ELR (cell line): ENCODE data around the gene TRERF1.

Experiments used
- DNase-seq: peaks from one replicate; pipeline ENCODE4 v3.0.0-alpha.2; 2015; ENCODE audit warnings: low read depth

Gene TRERF1

DNA sequence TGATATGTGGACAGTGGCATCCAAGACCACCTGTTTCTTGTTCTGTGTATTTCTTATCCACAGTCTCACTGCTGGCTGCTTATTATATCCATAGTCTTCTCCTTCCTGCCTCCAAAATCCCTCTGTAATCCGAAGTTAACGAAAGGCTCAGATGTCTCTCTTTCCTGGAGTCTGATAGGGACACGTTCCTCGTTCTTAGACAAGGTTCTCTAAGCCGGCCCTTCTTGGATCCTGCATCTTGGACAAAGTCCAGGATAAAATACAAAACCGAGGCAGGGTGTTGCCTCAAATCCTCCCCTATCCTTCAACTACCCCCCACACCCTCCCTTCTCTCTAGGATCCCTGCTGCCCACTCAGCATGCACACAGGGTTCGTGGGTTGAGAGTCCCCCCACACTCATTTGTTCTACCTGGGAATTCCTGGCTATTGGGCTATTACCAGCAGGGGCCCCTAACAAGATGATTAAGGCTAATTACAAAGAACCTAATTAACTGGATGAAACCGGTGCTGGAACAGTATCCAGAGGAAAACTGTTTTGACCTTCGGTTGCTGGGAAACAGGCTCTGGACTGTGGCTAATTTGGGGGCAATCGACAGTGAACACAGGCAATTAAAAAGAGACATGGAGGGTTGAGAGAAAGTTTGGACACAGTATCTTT is 201.3 kb downstream of the TRERF1 start:
- DNase-seq, result no peak

DNA sequence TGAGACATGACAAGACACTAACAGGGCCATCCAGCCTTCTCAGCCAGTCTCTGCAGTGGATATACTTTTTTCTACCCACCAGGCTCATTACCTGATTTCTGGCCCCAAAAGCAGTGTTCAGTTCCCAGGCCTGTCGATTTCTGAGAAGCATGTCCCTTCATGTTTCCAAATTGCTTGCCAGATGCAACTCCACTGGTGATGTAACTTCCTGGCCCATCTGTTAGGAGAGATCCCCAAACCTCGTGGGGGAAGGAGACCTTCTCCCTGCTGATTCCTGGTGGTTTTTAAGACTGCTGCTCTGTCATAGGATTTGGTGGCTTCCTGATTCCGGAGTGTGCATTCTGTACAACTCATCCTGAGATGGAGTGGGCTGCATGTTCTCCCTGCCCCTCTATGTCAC is 202.4 kb downstream of the TRERF1 start:
- DNase-seq, result no peak

DNA sequence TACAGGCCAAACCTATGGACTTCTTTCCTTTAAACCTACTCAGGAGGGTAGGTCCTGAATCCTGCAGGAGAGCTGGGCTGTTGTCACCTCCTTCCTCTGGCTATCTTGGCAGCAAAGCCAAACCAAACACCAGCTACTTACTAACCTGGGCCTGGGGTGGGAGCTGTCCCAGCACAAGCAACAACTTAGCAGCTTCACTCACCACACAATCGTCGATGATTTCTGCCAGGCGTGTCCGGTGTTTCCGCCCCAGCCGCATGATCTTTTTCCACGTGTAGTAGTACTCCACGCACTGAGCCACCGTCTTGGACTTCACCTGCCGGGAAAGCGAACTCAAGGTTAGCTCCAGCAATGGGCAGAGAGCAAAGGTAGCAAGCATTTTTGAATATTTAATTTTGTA is 208.7 kb downstream of the TRERF1 start:
- DNase-seq, result no peak

DNA sequence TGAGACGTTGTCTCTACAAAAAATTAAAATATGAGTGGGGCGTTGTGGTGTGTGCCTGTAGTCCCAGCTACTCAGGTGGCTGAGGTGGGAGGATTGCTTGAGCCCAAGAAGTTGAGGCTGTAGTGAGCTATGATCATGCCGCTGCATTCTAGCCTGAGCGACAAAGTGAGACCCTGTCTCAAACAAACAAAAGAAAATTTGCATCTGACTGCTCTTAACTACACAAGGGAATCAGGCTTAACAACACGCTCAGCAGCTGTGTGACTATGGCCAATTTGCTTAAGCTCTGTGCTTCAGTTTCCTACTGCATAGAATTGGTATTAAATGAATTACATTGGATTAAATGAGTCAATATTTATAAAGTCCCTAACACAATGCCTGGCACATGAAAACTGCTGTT is 209.8 kb downstream of the TRERF1 start:
- DNase-seq, result no peak

DNA sequence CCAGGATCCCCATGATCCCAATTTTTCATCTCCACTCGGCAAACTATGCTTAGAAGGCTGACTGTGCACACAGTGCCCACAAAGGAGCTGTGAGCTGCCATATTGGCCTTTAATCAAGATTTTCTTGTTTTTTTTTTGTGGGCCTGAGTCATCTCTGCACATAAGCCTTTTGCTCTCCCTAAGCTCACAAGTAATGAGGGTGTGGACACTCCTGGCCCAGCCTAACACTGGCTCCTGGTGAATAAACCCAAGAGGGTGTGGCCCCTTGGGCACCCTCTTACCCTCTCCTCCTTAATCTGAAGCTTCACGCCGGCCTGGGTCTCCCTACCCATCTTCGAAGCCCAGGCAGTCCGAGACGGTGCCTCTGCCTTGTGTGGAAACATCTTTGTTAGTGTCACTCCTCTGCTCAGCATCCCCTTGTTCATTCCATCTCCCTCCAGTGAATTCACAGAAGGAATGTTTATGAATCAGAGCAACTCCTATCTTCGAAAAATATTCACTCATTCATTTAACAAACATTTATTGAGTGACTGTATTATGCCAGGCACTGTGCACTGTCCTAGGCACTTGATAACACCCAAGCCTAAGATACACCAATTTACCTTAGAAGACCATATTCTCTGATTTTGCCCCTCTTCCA is 211.9 kb downstream of the TRERF1 start:
- peak; percentile 37 for DNase-seq

DNA sequence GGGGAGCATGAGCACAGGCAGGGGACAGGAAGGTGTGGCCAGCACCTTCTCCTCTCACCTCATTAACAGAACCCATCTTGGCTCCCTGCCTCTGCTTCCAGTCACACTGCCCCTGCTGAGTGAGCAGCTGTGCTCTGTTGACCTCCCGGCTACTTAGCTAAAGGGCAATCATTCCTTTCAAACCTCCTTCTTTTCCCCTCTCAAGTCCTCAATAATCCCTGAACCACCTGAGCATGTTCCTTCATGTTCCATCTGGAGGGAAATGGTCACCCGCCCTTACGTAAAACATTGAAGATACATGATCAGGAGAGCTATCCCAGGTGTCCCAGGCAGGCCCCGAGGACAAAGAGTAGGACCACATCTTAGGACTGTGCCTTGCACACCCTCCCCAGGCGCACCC is 212.4 kb downstream of the TRERF1 start:
- no peak for DNase-seq

DNA sequence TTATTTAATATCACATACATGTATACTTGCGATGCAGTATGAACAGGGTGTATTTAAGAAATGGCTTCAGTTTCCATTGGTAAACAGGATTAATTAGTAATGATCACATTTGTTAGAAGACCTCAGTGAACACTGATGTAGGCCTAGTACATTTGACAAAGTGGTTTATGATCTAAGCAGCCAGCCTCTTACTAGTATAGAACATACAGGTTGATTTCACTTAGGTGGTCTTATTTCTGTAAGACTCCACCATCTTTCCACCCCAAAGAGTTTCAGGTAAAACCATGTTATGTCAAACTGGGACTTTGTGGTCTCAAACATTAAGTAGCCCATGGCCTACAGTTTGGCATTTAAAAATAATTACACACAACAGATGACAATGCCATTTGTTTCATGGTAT is 213.9 kb downstream of the TRERF1 start:
- no peak for DNase-seq

DNA sequence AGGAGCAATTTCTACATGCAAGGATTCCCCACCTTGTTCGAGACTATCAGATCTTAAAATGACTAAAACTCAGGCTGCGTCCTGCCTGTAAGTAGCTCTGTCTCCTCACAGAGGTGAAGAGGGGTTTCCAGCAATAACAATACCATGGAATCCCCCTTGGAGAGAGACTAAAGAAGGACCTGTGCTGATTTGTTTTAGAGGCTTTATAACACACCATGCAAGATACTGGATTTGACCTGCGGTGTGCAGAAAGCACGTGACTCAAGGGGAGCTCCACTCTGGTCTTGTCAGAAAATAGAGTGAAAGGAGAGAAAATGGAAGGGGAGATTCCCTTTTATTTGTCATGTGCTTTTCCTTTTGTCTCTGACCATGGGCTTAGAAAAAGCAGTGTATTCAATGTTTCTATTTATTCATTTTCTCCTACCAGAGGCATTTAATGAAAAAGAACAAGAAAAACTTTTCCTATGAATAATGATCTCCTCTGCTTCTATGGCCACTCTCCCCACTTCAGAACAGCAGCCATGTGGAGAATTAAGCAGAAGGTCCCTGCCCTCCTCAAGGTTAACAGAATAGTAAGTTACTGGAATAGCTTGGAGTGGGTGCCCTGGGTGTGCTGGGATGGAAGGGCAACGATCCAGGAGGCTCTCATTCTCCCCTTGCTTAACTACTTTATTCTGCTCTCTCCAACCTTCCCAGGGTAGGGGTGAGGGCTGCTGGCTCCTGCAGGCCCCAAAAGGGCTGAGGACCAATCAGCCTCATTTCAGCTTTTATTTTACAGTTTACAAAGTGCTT is 214.8 kb downstream of the TRERF1 start:
- DNase-seq, result no peak

DNA sequence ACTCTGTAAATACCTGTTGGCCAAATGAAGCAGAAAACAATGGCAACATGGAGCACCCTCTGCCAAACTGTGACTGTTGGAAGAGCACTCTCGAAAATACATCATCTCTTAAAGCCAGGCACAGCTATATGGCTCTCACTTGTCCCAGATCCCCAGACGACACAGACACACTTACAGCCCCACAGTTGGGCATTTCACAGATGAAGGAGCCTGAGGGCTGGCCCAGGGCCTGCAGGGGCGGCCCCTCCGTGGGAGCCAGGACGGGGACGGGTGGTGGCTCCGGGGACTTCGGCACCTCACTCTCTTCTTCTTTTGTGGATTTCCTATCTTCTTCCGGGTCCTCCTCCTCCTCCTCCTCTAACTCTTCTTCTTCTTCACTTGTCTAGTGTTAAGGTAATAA is 215.7 kb downstream of the TRERF1 start:
- no peak for DNase-seq

DNA sequence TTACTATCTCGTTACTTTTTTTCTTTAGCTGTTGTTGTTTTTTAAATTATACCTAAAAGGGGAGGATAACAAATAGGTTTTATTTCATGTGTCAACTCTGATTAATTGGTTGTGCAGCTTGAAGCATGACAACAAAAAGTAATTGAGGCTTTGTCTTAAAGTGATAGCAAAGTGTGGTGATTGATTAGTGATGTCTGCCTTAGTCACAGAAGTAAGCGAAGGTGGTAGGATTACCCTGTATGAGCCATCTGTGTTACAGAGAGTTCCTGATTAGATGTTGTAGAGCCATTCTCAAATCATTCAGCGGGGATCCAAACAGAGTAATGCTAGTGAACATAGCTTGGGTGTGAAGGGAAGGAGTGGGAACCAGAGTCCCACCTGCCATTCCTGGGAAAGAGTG is 219.7 kb downstream of the TRERF1 start:
- no peak for DNase-seq

DNA sequence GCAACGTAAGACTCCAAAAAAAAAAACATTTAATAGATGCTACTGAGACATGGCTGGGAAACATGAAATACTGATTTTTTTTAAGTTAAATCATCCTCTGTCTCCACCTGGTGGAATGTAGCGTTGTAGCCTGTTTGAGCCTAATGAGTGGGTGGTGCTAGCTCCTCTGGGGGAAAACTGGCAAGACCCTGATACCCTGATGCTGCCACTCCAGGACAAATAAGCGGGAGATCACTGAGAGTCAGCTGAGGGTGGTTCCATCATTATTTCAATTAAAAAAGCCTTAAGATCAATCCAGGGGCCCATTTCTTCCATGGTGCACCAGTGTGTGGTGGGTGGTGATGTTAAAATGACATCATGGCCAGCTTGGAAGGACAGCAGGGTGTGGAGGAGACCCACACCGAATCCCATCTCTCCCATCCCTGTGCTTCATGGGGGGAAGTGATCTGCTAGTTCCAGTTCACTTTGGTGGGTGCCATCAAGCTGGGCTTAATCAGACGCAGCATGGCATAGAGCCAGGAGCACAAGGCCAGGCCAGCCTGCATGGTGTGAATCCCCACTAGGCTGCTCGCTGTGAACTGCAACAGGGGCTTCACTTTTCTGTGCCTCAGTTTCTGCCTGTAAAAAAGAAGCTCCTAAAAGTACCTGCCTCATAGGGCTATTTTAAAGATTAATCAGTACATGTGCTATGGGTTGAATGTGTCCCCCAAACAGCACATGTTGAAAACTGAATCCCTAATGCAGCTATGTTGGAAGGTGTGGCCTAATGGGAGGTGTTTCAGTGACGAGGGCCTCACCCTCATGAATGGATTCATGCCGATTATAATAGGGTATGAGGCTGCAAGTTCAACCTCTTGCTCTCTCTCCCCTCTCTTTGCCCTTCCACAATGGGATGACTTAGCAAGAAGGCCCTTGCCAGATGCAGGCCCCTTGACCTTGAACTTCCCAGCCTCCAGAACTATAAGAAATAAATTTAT is 221.1 kb downstream of the TRERF1 start:
- DNase-seq, result peak; percentile 53

DNA sequence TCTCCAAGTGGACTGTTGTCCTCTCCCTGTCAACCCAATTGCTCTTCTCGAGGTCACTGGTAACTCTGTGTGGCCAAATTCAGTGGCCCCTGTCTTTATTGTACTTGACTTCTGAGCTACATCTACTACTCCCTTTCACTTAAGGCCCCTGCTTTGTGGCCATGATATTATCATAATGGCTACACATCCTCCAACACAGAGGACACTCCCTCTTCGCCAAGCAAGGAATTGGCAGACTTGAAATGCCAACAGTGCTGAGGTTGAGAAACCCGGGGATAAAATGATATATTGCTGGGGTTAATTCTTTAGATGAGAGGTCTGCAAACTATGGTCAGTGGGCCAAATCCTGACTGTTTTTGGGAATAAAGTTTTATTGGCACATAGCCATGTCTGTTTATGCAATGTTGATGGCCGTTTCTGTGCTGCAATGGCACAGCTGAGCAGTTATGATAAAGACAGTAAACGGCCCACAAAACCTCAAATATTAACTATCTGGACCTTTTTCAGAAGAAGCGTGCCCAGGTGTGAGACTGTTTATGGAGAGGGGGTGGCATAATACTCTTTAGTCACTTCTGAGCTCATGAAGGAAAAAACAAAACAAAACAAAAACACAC is 222.1 kb downstream of the TRERF1 start:
- no peak for DNase-seq

DNA sequence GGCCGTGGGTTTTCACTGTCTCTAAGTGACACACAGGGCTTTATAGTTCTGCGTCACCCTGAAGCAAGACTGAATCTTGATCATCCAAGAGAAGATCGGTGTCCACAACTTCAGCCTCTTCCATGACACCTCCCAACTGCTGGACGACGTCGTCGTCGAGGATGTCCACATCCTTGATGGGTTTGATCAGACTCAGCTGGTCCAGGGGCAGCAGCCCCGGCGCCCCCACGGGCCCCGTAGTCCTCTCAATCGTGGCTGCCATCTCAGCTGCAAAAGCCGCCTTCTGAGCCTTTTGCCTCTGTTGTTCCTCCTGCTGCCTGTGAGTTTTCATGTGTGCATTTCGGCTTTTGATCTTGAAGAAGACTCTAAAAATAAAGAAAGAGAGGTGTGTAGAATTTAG is 223.4 kb downstream of the TRERF1 start:
- no peak for DNase-seq

DNA sequence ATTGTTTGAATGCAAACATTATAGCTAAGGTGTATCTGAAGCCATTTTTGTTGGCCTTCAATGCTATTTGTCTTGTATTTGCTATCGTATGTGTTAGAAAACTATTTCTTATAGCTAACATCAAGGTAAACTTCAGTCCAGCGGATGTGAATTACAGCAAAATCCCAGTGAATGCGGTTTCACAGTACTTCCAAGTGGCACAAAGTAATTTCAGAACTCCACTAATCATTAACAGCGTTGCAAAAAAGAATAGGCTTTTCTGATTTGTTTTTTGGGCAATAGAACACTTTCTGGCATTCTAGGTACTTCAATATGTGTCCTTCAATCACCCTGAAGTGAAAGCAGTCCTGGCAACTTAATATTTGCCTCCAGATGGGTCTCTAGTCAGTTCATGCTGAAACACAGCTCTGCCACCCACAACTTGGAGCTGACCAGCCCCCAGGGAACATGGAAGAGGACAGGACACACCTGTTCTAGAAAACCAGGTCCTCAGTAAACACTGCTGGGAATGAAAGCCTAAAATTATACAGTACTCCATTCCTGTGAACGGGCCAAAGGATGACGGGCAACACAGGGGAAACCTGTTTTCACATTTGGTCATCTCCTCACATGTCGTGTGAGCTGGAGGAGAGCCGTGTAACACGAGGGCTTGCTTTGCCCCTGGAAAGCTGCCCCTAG is 224.4 kb downstream of the TRERF1 start:
- no peak for DNase-seq

DNA sequence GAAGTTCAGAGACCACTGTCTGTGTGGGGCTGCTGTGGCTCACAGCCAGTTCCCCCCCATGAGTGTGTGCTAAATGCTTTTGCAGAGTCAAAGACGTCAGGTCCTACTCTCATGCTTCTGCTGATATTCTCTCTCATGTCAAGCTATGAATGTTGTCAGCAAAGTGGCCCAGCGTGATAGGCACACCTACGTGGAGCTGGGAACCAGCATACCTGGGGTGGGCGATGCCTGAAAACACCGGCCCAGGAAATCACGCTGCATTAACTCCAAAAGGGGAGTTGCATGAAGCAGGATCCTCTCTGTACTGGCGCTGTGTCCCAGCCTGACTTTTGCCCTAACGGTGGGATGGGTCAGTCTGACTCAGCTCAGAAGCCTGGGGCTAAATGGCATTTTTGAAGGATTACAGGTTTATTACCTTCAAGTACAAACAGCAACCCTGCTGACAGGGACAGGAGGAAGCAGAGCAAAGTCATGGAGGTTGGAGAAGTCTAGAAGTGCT is 225.0 kb downstream of the TRERF1 start:
- peak; percentile 99 for DNase-seq

DNA sequence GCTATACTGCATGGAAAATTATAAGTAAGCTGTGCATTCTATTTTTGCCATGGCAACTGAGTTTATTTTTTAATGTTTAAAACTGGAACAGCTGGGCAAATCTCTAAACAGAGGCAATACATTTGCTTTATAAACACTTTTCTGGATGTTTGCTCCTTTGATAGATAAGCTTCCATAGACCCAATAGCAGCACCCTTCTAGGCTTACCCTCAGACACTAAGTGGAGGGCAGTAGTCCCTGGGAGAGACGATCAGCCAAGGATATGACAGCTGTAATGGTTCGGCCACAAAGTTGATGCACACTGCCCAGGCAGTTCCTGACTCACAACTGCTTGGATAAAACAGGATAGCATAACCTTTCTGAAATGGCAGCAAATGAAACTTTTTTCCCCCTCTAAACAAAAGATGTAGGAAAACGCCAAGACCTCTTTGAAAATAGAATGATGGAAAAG is 225.5 kb downstream of the TRERF1 start:
- DNase-seq, result peak; percentile 89

DNA sequence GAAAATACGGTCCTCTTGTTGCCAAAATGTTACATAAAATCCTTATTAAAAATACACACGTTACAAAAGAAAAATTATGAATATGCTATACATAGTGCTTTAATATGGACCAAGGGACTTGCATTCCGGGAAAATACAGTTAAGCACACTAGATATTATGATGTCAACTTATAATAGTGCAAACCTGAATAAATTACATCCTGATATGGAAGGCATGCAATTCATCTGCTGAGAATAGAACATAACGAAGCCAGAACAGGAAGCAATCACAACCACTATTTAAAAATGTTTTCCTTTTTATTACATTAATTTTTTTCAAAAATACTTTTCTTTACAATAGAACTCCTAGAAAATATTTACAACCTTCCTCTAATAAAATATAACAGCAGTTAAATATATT is 226.3 kb downstream of the TRERF1 start:
- DNase-seq, result no peak

DNA sequence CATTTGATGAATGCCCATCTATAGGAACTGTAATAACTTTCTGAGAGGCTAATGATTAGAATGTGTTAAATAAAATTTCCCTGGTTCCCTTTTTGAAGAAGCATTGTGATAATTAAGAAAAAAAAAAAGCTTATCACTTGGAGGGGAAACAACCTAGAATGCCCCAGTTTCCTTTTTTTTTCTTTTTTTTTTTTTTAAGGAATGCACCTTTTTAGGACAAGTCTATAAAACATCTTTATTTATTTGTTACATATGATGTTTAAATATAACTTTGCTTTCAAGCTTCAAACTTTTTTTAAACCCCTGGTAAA is 226.7 kb downstream of the TRERF1 start:
- no peak for DNase-seq

DNA sequence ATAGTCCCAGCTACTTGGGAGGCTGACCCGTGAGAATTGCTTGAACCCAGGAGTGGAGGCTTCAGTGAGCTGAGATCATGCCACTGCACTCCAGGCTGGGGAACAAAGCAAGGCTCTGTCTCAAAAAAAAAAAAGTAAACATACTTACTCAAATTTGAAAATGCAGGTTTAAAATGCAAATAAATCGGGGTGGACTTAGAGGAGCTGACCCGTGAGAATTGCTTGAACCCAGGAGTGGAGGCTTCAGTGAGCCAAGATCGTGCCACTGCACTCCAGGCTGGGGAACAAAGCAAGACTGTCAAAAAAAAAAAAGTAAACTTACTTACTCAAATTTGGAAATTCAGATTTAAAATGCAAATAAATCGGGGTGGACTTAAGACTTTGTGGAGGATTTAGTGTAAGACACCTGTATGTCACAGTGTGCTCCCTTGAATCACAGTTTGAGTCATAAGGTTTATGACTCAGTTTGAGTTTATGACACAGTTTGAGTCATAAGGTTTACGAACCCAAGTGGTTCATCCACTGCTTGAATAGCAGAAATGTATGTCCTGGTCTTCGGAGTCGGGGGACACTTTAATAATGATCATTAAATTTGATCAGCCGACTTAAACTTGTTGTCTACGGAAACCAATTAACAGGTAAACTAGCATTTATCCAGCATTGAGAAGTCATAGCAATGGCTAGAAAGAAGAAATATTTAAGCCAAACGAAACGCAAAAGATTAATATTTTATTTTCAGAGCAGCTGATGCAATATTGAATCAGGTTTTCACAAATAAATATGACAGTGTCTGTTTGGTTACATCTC is 227.3 kb downstream of the TRERF1 start:
- DNase-seq, result peak; percentile 98

DNA sequence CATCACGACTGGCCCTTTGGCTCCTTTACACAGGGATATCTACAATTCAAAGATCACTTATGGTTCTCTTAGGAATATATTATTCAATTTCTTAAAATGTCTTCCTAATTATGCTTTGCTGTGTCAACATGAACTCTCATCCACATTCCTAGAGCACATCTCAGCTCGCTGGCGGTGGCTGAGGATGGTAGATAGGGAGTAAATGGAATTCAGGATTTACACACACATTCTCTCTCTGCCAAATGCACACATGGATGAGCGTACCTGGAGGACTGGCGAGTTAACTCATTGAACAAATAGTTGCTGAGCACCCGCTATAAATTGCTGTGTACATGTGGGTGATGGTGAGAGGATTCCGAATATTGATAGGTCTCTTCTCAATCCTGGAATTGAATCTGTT is 229.3 kb downstream of the TRERF1 start:
- no peak for DNase-seq
